ENCODE measurements around the gene MAP3K7. TPM values are rescaled to one million over a fixed set of nuclear protein-coding genes. Genes with fewer than 3 reads are reported as not detected.

Gene MAP3K7
- total and polyA plus RNA-seq, 2 of the 13 experiments (the other 11 are each of a cell fraction or from before 2014, with no cell fraction given) = 24.1 to 24.4 TPM

DNA sequence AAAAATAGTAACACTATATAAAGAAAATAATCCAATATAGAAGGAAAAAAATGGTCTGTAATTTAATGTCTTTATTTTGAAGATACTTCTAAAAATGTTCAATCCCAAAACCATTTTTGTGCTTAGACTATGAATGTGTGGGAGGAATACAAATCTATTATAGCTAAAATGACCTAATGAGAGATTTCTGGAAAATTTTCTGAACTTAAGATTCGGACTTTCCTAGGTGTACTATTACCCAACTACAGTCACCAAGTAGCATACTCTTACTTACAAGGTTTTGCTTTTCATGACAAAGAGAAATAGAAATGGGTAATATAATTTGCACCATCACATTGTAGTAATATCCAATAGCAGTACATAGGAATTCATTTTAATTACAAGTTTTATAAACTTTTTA, 29.9 kb downstream of the MAP3K7 start:
- Histone ChIP-seq H3K36me3 (replicated peaks in 1 of 2; ENCODE audit: control insufficient read depth in 1 of 2, insufficient read depth in 2 of 2, low read length in 2 of 2) (peaks cover 7 to 52% of the 10 kb centered on the region in 2 experiments), H3K79me2 (ENCODE audit: insufficient read depth, low read length) (peaks cover 2% of the 10 kb centered on the region), H4K20me1 (ENCODE audit: insufficient read depth, low read length) (no peaks in the 10 kb centered on the region), H3K4me2 (ENCODE audit: low read depth, low read length) (no peak overlapping the region), H3K27ac (ENCODE audit: extremely low read length, insufficient read depth, low read length) (no peak overlapping the region), H3K9ac (ENCODE audit: insufficient read depth, low read depth, low read length) (no peak overlapping the region), H3K4me3 (replicated peaks in 1 of 3; ENCODE audit: insufficient read depth in 1 of 3, low read depth in 2 of 3, low read length in 3 of 3) (no peak overlapping the region), H3K27me3 (ENCODE audit: control insufficient read depth in 1 of 2, insufficient read depth in 2 of 2, low read length in 2 of 2) (no peaks in the 10 kb centered on the region), H2AFZ (ENCODE audit: low read length) (no peak overlapping the region), H3K4me1 (ENCODE audit: insufficient read depth, low read length) (no peaks in the 10 kb centered on the region), H3K9me3 (ENCODE audit: low read length) (no peaks in the 10 kb centered on the region)
- ChIA-PET POLR2A (no interaction called here), CTCF (ENCODE audit: low intra/inter-chr PET ratio, low total read pairs) (no interaction called here)
- intact Hi-C loops (cut with micrococcal nuclease; ENCODE audit: unreplicated experiment) = no loop called here
- ATAC-seq (no peak), FAIRE-seq (no peak), DNase-seq (ENCODE audit: low spot score) (no peak)
- TF ChIP-seq, protein P1, sequence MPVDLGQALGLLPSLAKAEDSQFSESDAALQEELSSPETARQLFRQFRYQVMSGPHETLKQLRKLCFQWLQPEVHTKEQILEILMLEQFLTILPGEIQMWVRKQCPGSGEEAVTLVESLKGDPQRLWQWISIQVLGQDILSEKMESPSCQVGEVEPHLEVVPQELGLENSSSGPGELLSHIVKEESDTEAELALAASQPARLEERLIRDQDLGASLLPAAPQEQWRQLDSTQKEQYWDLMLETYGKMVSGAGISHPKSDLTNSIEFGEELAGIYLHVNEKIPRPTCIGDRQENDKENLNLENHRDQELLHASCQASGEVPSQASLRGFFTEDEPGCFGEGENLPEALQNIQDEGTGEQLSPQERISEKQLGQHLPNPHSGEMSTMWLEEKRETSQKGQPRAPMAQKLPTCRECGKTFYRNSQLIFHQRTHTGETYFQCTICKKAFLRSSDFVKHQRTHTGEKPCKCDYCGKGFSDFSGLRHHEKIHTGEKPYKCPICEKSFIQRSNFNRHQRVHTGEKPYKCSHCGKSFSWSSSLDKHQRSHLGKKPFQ (CRISPR knock-in tag; IDR thresholded peaks at IDR 0.05; ENCODE audit: insufficient replicate concordance) = no peak
- in situ Hi-C loops (cut with HindIII; ENCODE audit: extremely low pct_ligation_motif_present, low pct_unique_long_range_greater_than_20kb) = no loop called here
- 97% methylated on average over 1 of the region's 1 CpG for WGBS (ENCODE audit: low lambda C conversion rate)
- no TSS peak for BruUV-seq (replicated peaks)

DNA sequence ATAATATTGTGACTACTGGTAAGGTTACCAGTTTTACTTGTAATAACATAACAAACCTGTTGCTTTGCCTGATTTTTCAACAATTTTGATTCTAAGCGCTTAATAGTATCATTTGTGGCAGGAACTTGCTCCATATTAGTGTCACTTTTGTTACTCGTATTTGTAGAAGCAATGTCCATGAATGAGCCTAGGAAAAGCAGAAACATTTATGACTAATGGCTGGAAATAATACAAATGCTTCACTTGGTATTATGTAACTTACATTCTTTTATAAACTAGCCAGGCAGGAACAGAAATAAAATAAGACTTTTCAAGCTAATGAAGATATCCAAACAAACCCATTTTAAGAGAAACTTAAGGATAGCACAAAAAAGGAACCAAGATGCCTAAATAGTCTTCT, 38.9 kb downstream of the MAP3K7 start:
- H3K27me3 ChIP-seq (ENCODE audit: control insufficient read depth in 1 of 2, insufficient read depth in 2 of 2, low read length in 2 of 2) = no peaks in the 10 kb centered on the region

More for the DNA sequence above, 38.9 kb downstream of the MAP3K7 start:
- ChIA-PET CTCF (ENCODE audit: low intra/inter-chr PET ratio, low total read pairs) (no interaction called here), POLR2A (no interaction called here)
- H3K4me3 ChIP-seq (replicated peaks in 1 of 3; ENCODE audit: insufficient read depth in 1 of 3, low read depth in 2 of 3, low read length in 3 of 3) = no peak overlapping the region
- WGBS (ENCODE audit: low lambda C conversion rate) = 93% methylated on average over 2 of the region's 2 CpGs
- no peak for ATAC-seq
- DNase-seq (ENCODE audit: low spot score) = no peak
- H4K20me1 ChIP-seq (ENCODE audit: insufficient read depth, low read length) = no peaks in the 10 kb centered on the region
- in situ Hi-C loops (cut with HindIII; ENCODE audit: extremely low pct_ligation_motif_present, low pct_unique_long_range_greater_than_20kb) (no loop called here), intact Hi-C loops (cut with micrococcal nuclease; ENCODE audit: unreplicated experiment) (no loop called here)
- no peak for TF ChIP-seq HCFC1 (IDR thresholded peaks at IDR 0.05; ENCODE audit: low read depth, low read length)
- TF ChIP-seq, protein P2, sequence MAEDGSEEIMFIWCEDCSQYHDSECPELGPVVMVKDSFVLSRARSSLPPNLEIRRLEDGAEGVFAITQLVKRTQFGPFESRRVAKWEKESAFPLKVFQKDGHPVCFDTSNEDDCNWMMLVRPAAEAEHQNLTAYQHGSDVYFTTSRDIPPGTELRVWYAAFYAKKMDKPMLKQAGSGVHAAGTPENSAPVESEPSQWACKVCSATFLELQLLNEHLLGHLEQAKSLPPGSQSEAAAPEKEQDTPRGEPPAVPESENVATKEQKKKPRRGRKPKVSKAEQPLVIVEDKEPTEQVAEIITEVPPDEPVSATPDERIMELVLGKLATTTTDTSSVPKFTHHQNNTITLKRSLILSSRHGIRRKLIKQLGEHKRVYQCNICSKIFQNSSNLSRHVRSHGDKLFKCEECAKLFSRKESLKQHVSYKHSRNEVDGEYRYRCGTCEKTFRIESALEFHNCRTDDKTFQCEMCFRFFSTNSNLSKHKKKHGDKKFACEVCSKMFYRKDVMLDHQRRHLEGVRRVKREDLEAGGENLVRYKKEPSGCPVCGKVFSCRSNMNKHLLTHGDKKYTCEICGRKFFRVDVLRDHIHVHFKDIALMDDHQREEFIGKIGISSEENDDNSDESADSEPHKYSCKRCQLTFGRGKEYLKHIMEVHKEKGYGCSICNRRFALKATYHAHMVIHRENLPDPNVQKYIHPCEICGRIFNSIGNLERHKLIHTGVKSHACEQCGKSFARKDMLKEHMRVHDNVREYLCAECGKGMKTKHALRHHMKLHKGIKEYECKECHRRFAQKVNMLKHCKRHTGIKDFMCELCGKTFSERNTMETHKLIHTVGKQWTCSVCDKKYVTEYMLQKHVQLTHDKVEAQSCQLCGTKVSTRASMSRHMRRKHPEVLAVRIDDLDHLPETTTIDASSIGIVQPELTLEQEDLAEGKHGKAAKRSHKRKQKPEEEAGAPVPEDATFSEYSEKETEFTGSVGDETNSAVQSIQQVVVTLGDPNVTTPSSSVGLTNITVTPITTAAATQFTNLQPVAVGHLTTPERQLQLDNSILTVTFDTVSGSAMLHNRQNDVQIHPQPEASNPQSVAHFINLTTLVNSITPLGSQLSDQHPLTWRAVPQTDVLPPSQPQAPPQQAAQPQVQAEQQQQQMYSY (CRISPR knock-in tag; IDR thresholded peaks at IDR 0.05) = no peak
- no peak for TF ChIP-seq ERF (CRISPR knock-in tag; IDR thresholded peaks at IDR 0.05)
- TF ChIP-seq ZKSCAN8 (CRISPR knock-in tag; IDR thresholded peaks at IDR 0.05; ENCODE audit: borderline replicate concordance) = no peak
- TF ChIP-seq, protein P3, sequence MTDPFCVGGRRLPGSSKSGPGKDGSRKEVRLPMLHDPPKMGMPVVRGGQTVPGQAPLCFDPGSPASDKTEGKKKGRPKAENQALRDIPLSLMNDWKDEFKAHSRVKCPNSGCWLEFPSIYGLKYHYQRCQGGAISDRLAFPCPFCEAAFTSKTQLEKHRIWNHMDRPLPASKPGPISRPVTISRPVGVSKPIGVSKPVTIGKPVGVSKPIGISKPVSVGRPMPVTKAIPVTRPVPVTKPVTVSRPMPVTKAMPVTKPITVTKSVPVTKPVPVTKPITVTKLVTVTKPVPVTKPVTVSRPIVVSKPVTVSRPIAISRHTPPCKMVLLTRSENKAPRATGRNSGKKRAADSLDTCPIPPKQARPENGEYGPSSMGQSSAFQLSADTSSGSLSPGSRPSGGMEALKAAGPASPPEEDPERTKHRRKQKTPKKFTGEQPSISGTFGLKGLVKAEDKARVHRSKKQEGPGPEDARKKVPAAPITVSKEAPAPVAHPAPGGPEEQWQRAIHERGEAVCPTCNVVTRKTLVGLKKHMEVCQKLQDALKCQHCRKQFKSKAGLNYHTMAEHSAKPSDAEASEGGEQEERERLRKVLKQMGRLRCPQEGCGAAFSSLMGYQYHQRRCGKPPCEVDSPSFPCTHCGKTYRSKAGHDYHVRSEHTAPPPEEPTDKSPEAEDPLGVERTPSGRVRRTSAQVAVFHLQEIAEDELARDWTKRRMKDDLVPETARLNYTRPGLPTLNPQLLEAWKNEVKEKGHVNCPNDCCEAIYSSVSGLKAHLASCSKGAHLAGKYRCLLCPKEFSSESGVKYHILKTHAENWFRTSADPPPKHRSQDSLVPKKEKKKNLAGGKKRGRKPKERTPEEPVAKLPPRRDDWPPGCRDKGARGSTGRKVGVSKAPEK (CRISPR knock-in tag; IDR thresholded peaks at IDR 0.05; ENCODE audit: borderline replicate concordance) = no peak
- TF ChIP-seq TBP (CRISPR knock-in tag; IDR thresholded peaks at IDR 0.05) = no peak
- TF ChIP-seq JUNB (CRISPR knock-in tag; IDR thresholded peaks at IDR 0.05; ENCODE audit: borderline replicate concordance) = no peak
- TF ChIP-seq ARNT (IDR thresholded peaks at IDR 0.05) = no peak
- no peak for TF ChIP-seq FOXK1 (CRISPR knock-in tag; IDR thresholded peaks at IDR 0.05; ENCODE audit: borderline replicate concordance, low read depth)
- H3K9ac ChIP-seq (ENCODE audit: insufficient read depth, low read depth, low read length) = no peak overlapping the region
- no peak overlapping the region for H2AFZ ChIP-seq (ENCODE audit: low read length)
- H3K4me2 ChIP-seq (ENCODE audit: low read depth, low read length) = no peak overlapping the region
- FAIRE-seq = no peak
- no peaks in the 10 kb centered on the region for H3K79me2 ChIP-seq (ENCODE audit: insufficient read depth, low read length)
- no peak overlapping the region for H3K27ac ChIP-seq (ENCODE audit: extremely low read length, insufficient read depth, low read length)
- BruUV-seq (replicated peaks) = no TSS peak
- no peaks in the 10 kb centered on the region for H3K4me1 ChIP-seq (ENCODE audit: insufficient read depth, low read length)
- H3K36me3 ChIP-seq (replicated peaks in 1 of 2; ENCODE audit: control insufficient read depth in 1 of 2, insufficient read depth in 2 of 2, low read length in 2 of 2) = peaks cover 15 to 50% of the 10 kb centered on the region in 2 experiments
- H3K9me3 ChIP-seq (ENCODE audit: low read length) = no peaks in the 10 kb centered on the region
